HL-60/S4 treated with phorbol 12-myristate 13-acetate at 8.2 ng/mL for 4 days and 3 days (cell line): Measurements from ENCODE around the gene SATB2.

Source experiments
- in situ Hi-C: fragments of 300-500 bp; cut with MboI; formaldehyde crosslinking; loops from 2 replicates; pipeline ENCODE4 v1.15.0; 2022; ENCODE audit warnings: low sequenced_read_pairs

SATB2 gene

DNA sequence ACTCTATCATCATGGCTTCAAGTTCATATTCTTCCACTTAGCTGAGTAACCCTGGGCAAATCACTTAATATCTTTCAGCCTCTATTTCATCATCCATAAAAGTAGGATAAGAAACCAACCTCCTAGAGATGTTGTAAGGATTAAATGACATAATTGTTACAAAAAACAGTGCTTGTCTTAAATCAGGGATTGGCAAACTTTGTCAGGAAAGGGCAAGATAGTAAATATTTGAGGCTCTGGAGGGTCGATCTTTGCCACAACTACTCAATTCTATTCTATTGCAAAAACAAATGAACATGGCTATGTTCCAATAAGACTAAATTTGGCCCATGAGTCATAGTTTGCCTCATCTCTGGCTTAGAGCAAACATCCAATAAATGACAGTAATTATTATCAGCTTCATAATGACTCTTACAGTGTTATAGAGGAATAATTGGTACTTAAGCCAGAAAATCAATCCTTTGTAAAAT is 184.7 kb downstream of the SATB2 start:
- in situ Hi-C loops: no loop called here

DNA sequence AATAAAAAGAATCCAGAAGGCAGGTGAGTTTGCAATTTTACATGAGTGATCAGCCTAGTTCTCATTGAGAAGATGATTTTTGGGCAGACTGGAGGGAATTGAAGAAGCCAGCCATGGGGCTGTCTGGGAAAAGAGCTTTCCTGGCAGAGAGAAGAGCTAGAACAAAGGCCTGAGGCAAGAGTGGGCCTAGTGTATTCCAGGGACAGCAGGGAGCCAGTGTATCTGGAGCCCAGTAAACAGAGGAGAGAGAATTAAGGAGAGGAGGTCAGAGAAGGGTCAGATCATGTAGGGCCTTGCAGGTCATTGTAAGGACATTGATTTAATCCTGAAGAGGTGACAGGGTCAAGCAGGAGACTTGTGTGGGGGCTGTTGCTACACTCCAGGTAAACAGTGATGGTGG is 195.8 kb downstream of the SATB2 start:
- in situ Hi-C loops: no loop called here

DNA sequence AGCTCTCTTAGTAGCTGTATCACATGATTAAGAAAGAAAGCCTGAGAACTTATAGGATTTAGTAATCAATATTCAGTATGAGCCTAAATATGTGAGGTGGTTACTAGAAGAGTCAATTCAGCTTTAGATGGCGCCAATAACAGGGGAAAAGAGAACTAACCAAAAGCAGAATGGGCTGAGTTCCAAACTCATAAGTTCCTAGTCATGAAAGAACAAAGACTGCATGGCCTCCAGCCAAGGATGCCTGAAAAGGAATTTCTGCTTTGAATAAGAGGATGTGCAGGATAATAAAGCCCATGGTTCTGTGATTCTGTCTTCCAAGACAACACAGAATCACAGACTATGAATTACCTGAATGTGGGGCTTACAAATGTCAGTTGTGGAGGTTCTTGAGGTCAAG is 196.5 kb downstream of the SATB2 start:
- in situ Hi-C loops: no loop called here

DNA sequence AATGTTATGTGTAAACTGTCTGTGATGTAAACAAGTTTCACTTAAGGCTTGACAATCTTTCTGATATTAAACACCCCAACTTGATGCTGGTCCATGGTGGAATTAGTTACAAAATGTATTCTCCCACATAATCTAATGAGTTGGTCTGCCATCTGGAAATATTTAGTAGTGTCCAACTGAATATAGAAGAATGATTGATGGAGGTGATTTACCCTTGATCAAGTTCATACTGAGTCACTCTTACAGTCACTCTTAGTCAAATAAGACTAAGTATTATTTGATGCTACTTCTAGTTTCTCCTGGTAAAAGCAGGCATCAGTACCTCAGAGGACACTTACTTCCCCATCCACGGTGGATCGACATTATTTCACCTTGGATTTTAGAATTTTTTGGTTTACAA is 198.1 kb downstream of the SATB2 start:
- in situ Hi-C loops: no loop called here

GRCh38 chr2:199258291-199258690 is 199.4 kb downstream of the SATB2 start:
- in situ Hi-C loops: no loop called here

DNA sequence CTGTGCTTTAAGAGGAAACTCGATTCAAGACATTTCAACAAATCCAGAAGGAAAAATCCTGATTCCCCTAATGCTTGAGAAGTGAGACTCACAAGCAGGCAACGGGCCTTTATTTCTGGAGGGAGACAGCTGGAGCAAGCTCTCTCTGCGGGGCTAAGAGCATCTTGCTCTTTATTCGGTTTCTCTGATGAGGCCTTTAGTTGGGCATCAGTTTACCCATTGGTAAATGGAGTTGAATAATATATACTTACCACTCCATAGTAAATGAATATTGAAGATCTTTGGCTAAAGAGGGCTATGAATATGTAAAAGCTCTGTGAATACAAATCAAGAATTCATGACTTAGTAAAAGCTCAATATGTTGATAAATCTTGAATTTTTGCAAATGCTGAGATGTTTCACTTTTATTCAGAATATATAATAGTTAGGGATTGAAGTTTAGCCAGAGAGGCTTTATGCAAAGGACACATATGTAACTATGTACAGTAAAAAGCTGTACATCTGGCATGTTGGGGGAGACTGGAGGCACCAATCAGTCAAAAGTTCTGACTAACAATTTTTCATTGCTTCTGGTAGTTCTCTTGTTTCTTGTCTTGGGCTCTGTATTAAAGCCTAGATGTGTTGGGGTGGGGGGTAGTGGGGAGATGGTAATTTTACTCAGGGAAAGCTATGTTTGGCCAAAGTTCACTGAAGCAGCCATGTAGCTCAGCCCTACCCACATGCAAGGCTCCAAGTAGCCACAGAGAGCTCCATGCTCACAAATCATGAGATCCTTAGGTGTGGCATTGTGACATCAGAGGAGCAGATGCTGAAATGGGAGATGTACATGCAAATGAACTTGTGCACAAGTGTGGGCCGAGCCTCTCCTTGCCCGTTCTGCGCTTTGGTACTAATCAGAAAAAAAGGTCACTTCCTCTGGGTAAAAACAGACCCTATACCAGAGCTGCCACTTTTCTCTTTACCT is 200.2 kb downstream of the SATB2 start:
- in situ Hi-C loops: no loop called here

GRCh38 chr2:199230091-199230490 is 227.6 kb downstream of the SATB2 start:
- in situ Hi-C loops: no loop called here

DNA sequence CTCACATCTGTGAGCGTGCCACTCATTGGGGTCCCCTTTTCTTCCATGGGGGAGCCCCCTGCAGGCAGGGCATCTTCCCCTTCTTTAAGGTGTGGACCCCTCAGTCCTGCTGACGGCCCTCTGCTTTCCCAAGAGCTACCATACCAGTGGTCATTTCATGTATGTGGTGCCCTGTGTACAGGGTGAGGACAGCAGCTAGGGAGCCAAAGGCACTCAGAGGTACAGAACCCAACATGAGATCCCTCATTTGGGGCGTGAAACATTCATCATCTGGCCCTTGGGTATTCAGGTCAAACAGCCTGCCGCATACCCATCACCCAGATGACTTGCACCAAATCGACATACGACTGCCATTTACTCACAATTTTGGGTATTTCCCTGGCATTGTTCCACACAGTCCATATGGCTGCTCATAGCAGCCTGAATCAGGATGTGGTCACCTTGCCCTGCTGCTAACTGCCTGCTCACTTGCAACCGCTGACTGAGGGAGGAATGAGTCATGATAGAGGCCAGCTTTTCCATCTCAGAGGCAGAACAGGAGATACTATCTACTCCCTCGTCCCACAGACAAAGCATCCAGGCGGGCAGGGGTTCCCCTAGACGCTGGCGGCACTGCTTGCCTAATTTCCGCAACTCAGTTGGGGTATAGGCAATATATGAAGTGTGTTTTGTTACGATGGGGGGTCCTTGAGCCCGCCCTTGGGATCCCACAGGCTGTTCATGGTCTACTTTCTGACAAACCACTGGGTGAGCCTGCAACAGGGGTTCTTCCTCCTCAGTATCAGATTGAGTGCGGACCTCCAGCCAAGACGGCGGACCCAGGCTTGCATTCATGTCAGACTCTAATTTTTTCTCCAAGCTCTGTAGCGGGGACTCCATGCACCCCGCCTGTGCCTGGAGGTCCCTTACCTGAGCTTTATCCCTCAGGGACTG is 228.6 kb downstream of the SATB2 start:
- in situ Hi-C loops: no loop called here

GRCh38 chr2:199223791-199224190 is 233.9 kb downstream of the SATB2 start:
- in situ Hi-C loops: no loop called here

DNA sequence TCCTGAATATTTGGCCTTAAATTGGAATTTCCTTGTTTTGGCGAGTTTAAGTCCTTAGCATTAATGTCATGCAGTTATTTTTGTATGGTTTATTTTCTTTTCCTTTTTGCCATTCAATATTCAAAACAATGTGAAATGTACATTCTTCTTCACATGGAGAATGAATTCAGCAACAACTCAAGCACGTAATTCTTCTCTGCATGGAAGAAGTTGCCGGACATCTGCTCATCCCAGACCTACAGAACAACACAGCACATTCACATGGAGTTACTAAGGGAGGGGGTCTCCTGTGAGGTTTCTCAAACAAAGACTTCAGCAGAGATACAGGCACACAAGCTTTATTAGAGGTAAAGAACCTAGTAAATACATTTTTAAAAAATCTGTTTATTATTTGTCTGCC is 236.8 kb downstream of the SATB2 start:
- in situ Hi-C loops: no loop called here

- in situ Hi-C loops: no loop called here
Measured at GRCh38 chr2:199219551-199219950, 238.2 kb downstream of the SATB2 start.
